ENCODE data around the gene TBCB. TPM values are rescaled to one million over a fixed set of nuclear protein-coding genes. Genes with fewer than 3 reads are reported as not detected.

Gene TBCB
- total RNA-seq, 2 donors from 2014 or later = 133 to 141 TPM

GRCh38 chr19:36099166-36099785, 16.0 kb upstream of the TBCB start:
- no peak for DNase-seq (ENCODE audit: low spot score)
- intact Hi-C loops (cut with DNase I) = no loop called here

- intact Hi-C loops (cut with DNase I) = no loop called here
- DNase-seq (ENCODE audit: low spot score) = no peak
Observed at GRCh38 chr19:36100476-36100875, 14.8 kb upstream of the TBCB start.

DNA sequence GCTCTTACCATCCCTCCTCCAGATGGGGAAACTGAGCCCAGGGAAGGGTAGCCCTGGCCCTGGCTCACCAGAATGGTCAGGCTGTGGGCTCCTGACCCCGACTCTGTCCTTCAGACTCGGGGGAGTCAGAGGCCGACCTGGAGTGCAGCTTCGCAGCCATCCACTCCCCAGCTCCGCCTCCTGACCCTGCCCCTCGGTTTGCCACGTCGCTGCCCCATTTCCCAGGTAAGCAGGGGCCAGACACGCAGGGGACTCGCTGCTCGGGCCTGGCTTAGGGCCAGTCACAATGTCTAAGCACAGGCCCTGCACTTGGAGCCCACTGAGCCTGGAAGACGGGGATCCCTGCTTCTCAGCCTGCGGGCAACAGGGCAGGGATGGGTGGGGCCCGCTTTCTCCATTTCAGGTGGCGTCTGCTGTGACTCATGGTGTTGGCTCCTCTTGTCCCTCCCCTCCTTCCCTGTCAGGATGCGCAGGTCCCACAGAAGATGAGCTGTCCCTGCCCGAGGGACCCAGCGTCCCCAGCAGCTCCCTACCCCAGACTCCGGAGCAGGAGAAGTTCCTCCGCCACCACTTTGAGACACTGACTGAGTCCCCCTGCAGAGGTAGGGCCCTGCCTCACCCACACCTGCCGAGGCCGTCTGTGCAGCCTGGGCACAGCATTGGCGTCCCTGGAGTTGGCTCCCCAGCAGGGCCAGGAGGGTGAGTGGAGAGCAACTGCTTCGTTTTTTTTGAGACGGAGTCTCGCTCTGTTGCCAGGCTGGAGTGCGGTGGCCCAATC, 13.5 kb upstream of the TBCB start:
- intact Hi-C loops (cut with DNase I) = no loop called here
- no peak for DNase-seq (ENCODE audit: low spot score)

DNA sequence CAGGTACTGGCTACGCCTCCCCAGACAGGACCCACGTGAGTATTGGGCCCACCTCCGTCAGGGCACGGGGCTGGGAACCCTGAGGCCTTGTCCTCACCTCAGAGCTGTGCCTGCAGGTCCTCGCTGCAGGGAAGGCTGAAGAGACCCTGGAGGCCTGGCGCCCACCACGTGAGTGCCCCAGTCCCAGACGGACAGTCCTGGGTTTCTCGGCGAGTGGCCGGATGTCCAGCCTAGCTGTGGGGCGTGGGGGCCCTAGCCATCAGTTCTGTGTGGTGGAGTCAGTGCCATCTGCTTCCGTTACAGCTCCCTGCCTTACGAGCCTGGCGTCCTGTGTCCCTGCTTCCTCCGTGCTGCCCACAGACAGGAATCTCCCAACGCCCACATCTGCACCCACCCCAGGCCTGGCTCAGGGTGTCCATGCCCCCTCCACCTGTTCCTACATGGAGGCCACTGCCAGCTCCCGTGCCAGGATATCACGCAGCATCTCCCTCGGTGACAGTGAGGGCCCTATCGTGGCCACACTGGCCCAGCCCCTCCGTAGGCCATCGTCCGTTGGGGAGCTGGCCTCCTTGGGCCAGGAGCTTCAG, 12.1 kb upstream of the TBCB start:
- intact Hi-C loops (cut with DNase I) = no loop called here
- no peak for DNase-seq (ENCODE audit: low spot score)

DNA sequence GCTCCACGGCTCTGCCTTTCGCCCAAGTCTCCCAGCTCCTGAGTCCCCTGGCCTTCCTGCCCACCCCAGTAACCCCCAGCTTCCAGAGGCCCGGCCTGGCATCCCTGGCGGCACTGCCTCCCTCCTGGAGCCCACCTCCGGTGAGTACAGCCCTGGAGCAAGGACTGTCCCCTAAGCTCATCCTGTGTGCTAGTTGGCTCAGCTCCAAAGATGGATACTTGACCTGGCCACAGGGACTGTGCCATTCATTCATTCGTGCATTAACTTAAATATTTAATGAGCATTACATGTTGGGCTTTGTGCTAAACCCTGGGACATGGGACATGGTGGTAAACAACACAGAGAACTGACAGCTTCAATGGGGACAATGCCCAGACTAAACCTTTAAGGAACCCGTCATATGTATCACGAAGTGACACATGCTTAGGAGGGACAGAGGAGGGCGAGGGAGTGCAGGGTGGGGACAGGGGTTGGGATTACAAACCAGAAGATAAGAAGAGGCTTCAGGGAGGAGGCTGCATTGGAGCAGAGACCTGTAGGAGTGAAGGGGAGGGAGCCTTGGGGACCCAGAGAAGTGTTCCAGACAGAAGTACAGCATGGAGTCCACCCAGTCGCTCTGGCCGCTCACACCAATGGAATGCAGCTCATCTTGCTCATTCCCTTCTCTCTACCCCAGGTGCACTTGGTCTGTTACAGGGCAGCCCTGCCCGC, 11.3 kb upstream of the TBCB start:
- DNase-seq (ENCODE audit: low spot score) = no peak
- intact Hi-C loops (cut with DNase I) = no loop called here

GRCh38 chr19:36106441-36106840, 8.8 kb upstream of the TBCB start:
- no peak for DNase-seq (ENCODE audit: low spot score)
- intact Hi-C loops (cut with DNase I) = no loop called here

GRCh38 chr19:36106991-36107390, 8.3 kb upstream of the TBCB start:
- DNase-seq (ENCODE audit: low spot score) = no peak

DNA sequence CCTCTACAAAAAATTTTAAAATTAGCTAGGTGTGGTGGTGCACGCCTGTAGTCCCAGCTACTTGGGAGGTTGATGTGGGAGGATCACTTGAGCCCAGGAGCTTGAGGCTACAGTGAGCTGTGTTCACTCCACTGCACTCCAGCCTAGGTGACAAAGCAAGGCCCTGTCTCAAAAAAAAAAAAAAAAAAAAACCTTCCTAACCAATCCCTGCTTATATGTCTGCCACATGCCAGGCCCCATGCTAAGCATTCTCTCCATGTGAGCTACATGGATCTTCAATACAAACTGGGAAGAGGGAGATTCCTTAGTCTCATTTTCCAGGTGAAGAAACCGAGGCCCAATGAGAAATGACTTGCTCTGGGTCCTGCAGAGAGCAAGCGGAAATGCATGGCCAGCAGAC, 6.6 kb upstream of the TBCB start:
- intact Hi-C loops (cut with DNase I) = loop anchor here in 1 of 2 donors (1.0 kb wide), 1 partner anchor 134 kb away; no protein-coding TSS in a partner anchor
- DNase-seq (ENCODE audit: low spot score) = no peak

More at GRCh38 chr19:36106991-36107390, 8.3 kb upstream of the TBCB start:
- intact Hi-C loops (cut with DNase I) = no loop called here

DNA sequence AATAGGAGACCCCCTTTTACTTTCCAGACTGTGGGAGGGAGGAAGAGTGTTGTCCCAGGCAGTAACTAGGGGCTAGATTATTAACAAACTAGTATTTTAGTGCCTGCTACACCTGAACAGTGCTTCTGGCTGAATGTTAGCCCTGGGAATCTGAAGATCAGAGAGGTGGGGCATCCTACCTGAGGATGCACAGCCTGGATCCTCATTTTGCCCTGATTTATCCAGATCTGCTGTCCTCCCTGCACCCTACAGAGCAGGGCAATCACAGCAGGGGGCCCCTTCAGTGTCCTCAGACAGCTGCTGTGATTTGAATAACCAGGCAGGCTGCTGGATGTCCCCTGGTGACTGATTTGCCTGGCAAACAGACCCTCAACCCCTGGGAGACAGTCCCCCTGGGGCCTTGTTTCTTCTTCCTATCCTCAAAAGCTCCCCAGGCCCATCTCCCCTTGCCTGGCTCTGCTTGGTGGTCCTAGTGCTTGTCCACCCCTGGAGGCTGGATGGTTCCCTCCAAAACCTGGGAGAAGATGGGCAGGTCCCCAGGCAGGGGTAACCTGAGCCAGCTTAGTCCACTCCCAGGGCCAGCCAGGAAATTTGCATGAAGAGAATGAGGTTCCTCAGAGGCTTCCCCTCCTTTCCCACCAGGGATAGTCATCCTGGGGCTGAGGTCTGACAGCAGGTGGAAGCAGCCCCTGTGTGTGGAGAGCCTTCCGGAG, 4.6 kb upstream of the TBCB start, which contains the start of gene OVOL3:
Gene OVOL3, plus strand, starts transcription at position 657 of the 713 bp plus-strand sequence. CDS start 60 bp downstream, outside the sequence.
- intact Hi-C loops (cut with DNase I) = loop anchor here in 1 of 2 donors (5.0 kb wide), 1 partner anchor 53 kb away; no protein-coding TSS in a partner anchor
- no peak for DNase-seq (ENCODE audit: low spot score)

DNA sequence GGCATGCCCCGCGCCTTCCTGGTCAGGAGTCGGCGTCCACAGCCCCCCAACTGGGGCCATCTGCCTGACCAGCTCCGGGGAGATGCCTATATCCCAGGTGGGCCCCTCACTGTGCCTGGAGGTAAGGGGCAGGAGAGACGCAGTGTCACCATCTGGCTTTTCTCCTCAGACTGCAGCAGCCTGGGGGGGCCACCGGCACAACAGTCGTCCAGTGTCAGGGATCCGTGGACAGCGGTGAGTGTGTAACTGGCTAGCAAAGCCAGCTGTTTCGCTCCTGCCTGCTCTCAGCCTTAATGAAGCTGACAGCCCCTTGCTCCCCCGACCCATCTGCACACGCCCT, 4.1 kb upstream of the TBCB start:
- no peak for DNase-seq (ENCODE audit: low spot score)
- intact Hi-C loops (cut with DNase I) = loop anchor here in 1 of 2 donors (5.0 kb wide), 1 partner anchor 54 kb away; no protein-coding TSS in a partner anchor

DNA sequence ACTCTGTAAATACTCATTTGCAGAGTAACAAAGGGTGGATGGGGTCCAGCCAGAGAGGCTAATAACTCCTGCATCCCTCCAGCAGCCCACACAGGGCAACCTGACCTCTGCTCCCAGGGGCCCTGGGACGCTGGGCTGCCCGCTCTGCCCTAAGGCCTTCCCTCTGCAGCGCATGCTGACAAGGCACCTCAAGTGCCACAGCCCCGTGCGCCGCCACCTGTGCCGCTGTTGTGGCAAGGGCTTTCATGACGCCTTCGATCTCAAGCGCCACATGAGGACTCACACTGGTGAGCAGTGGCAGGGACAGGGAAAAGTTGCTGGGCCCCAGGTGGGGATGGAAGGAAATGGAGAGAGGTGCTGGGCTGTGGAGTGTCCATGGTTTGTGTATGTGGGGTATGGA, 2.6 kb upstream of the TBCB start:
- intact Hi-C loops (cut with DNase I) = loop anchor here in 1 of 2 donors (5.0 kb wide), 1 partner anchor 55 kb away; no protein-coding TSS in a partner anchor

DNA sequence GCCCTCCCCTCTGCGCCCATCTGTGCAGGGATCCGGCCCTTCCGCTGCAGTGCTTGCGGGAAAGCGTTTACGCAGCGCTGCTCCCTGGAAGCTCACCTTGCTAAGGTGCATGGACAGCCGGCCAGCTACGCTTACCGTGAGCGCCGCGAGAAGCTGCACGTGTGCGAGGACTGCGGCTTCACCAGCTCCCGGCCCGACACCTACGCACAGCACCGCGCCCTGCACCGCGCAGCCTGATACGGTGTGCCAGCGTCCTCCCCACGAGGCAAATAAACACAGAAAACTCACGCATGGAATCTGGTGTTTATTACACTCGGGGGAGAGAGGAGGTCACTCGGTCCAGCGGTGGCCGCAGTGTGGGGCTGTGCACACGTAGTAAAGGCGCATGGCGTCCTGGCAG, 1.8 kb upstream of the TBCB start:
- intact Hi-C loops (cut with DNase I) = loop anchor here in 1 of 2 donors (5.0 kb wide), 1 partner anchor 56 kb away; no protein-coding TSS in a partner anchor
- DNase-seq (ENCODE audit: low spot score) = no peak

More for the DNA sequence above, 2.6 kb upstream of the TBCB start:
- DNase-seq (ENCODE audit: low spot score) = no peak

DNA sequence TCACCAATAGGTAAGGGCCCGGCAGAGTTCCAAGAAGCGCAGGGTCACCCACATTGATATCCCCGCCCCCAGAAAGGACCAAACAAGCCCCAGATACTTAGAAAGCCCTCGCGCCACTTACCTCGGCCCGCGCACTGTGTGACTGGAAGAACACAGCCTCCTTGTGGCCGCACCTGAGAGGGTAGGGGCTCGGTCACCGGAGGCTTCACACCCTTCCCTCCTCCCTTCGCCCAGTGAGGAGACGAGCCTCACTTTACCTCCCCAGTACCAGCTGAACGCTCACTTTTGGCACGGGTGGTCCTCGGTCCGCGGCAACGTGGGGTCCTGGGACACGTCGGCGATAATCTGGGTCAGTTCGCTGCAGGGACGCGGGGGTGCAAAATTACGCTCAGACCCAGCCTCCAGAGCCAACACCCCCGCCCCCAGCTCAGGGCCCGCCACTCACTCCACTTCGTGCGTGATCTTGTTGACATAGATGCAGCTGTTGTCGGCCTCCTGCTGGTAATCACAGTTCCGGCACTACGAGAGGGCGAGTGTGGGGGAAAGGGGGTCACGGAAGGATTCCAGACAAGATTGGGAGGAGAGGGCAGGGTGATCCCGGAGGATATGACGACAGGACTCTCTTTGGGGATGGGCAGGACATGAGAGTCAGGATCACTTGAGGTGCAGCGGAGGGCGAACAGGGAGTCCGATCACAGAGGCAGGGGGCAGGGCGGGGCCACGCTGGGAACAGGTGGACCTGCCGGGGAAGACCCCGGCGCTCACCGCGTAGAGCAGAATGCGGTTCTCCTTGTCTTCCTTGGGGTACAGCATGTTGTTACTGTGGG, 1.2 kb upstream of the TBCB start:
- intact Hi-C loops (cut with DNase I) = loop anchor here in 1 of 2 donors (5.0 kb wide), 1 partner anchor 57 kb away; no protein-coding TSS in a partner anchor
- no peak for DNase-seq (ENCODE audit: low spot score)

DNA sequence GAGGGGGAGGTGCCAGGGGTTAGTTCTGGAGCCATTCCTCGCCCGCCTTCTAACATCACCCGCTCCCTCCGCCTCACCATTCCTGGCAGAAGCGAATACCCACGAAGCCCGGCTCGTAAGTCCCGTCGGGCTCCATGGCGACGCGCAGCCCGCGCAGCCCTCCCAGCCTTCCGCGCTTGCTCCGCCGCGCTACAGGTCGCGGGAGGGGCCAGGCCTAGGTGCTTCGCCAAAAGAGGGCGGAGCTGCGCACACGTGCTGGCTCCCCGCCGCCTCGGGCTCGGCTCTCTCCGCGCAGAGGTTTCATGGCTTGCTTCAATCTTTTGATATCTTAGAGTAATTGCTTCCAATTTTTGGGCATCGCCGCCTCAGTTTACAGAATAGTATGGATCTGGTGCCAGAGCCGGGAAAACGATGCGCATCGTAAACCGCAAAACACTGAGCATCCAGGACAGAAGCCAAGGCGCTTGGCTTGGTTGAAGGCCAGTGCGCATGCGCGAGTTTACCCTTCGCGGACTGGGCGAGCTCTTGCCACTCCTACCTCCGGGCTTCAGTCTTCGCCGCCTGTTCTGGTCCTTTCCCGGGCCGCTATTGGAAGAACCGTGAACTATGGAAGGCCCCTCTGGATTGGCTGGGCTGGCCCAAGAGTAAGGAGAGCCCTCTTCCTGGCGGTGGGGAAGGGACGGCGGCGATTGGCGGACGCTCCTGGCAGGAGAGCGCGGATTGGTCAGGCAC, 381 bp upstream of the TBCB start, which contains the start of gene POLR2I:
Gene POLR2I, minus strand, starts transcription at position 155 of the 732 bp plus-strand sequence. Its CDS starts 19 bp downstream, at position 136.
- intact Hi-C loops (cut with DNase I) = loop anchor here in 1 of 2 donors (5.0 kb wide), 1 partner anchor 58 kb away; no protein-coding TSS in a partner anchor
- DNase-seq (ENCODE audit: low spot score) = peak; percentile 100

GRCh38 chr19:36116344-36116637, 1.0 kb downstream of the TBCB start:
- intact Hi-C loops (cut with DNase I) = no loop called here
- DNase-seq (ENCODE audit: low spot score) = no peak

- intact Hi-C loops (cut with DNase I) = no loop called here
- no peak for DNase-seq (ENCODE audit: low spot score)
Observed at GRCh38 chr19:36120092-36120983, 5.1 kb downstream of the TBCB start.
